Lung (tissue), 12 donors: ENCODE results near the gene ADM. TPM values are rescaled to one million over a fixed set of nuclear protein-coding genes. Genes with fewer than 3 reads are reported as not detected.

Experiments
- ATAC-seq: fragments of 200-7000 bp; cut with Tn5 transposase; one replicate; pipeline ENCODE4 v1.9.1; 2020; ENCODE audit warnings: moderate number of reproducible peaks; ENCODE audit not compliant: insufficient read depth, low FRiP score
- DNase-seq, 3 donors: peaks; one replicate each; pipeline ENCODE4 v3.0.0-alpha.2; 2013 to 2017
- H3K27ac ChIP-seq, 2 donors: one replicate each; pipeline ENCODE4 v1.5.1; 2013; ENCODE audit warnings: mild to moderate bottlenecking in 2 of 2, moderate library complexity in 2 of 2, control low read depth in 1 of 2, inconsistent platforms in 1 of 2, low read depth in 1 of 2, low read length in 1 of 2
- H3K27me3 ChIP-seq, 3 donors: one replicate each; pipeline ENCODE4 v1.5.1; 2013; ENCODE audit warnings: low read length in 2 of 3; ENCODE audit not compliant: control insufficient read depth in 3 of 3, insufficient read depth in 3 of 3
- H3K36me3 ChIP-seq, 4 donors: one replicate each; pipeline ENCODE4 v1.5.1; 2013; ENCODE audit warnings: low read length in 4 of 4, mild to moderate bottlenecking in 1 of 4, moderate library complexity in 1 of 4; ENCODE audit not compliant: control insufficient read depth in 4 of 4, insufficient read depth in 4 of 4
- H3K4me1 ChIP-seq, 5 donors: one replicate each; pipeline ENCODE4 v1.5.1; 2013; ENCODE audit warnings: low read length in 5 of 5, mild to moderate bottlenecking in 2 of 5, moderate library complexity in 1 of 5; ENCODE audit not compliant: control insufficient read depth in 5 of 5, insufficient read depth in 5 of 5
- H3K4me3 ChIP-seq: one replicate; pipeline ENCODE4 v1.5.1; 2013; ENCODE audit warnings: mild to moderate bottlenecking, control low read depth, moderate library complexity
- H3K9ac ChIP-seq, 2 donors: one replicate each; pipeline ENCODE4 v1.5.1; 2013; ENCODE audit warnings: low read length in 2 of 2, control low read depth in 1 of 2; ENCODE audit not compliant: insufficient read depth in 1 of 2
- H3K9me3 ChIP-seq, 4 donors: one replicate each; pipeline ENCODE4 v1.5.1; 2013; ENCODE audit warnings: low read length in 3 of 4, mild to moderate bottlenecking in 1 of 4, moderate library complexity in 1 of 4; ENCODE audit not compliant: control insufficient read depth in 4 of 4, insufficient read depth in 3 of 4
- WGBS, 2 donors: extraction: QIAGEN DNeasy Blood & Tissue Kit; methylation state at CpG; one replicate each; pipeline ENCODE4 v1.1.7; 2013; 5-methylcytosine and 5-hydroxymethylcytosine counted together
- polyA plus RNA-seq, 2 donors: library from polyadenylated mRNA; stranded (reverse); fragments of 200-250 nt; gene quantifications; one replicate each; pipeline ENCODE4 v1.2.1, GENCODE V29; 2013
- total RNA-seq, 2 donors: library from RNA; depleted of rRNA in 1 of 2; stranded (reverse); fragments of >200 nt in 1 of 2; gene quantifications; one replicate each; pipeline ENCODE4 v1.2.1, GENCODE V29; 2014 to 2021
- TF ChIP-seq, protein P1 (sequence below): IDR thresholded peaks from 2 replicates; pipeline ENCODE4 v1.5.1; 2012; ENCODE audit warnings: mild to moderate bottlenecking; ENCODE audit errors: control extremely low read depth, extremely low read depth
- donor health status: control.
- donor health status: control.
- donor health status: Bipolar disorder and iron deficiency.
- donor health status: healthy.
- donor health status: DM: yes; HTN: yes; CAD: no.

The ADM gene
- total and polyA plus RNA-seq, 4 donors = 16.2 to 349 (median 44.7) TPM

GRCh38 chr11:10318527-10318802 is 13.6 kb downstream of the ADM start:
- no peak for ATAC-seq
- 59 to 76% methylated on average over 3 of the region's 3 CpGs for WGBS, 2 donors
- TF ChIP-seq, protein P1, sequence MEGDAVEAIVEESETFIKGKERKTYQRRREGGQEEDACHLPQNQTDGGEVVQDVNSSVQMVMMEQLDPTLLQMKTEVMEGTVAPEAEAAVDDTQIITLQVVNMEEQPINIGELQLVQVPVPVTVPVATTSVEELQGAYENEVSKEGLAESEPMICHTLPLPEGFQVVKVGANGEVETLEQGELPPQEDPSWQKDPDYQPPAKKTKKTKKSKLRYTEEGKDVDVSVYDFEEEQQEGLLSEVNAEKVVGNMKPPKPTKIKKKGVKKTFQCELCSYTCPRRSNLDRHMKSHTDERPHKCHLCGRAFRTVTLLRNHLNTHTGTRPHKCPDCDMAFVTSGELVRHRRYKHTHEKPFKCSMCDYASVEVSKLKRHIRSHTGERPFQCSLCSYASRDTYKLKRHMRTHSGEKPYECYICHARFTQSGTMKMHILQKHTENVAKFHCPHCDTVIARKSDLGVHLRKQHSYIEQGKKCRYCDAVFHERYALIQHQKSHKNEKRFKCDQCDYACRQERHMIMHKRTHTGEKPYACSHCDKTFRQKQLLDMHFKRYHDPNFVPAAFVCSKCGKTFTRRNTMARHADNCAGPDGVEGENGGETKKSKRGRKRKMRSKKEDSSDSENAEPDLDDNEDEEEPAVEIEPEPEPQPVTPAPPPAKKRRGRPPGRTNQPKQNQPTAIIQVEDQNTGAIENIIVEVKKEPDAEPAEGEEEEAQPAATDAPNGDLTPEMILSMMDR = no peak

GRCh38 chr11:10319702-10320558 is 15.1 kb downstream of the ADM start:
- ATAC-seq = no peak
- 73 to 75% methylated on average over 6 of the region's 6 CpGs for WGBS, 2 donors

More at GRCh38 chr11:10318527-10318802, 13.6 kb downstream of the ADM start:
- Histone ChIP-seq H3K4me1 (peaks cover 1 to 28% (median 4%) of the 10 kb centered on the region in 5 donors), H3K9me3 (no peaks in the 10 kb centered on the region), H3K9ac (no peak overlapping the region), H3K36me3 (no peaks in the 10 kb centered on the region), H3K4me3 (no peak overlapping the region), H3K27ac (no peak overlapping the region), H3K27me3 (no peaks in the 10 kb centered on the region)
- DNase-seq = no peak

DNA sequence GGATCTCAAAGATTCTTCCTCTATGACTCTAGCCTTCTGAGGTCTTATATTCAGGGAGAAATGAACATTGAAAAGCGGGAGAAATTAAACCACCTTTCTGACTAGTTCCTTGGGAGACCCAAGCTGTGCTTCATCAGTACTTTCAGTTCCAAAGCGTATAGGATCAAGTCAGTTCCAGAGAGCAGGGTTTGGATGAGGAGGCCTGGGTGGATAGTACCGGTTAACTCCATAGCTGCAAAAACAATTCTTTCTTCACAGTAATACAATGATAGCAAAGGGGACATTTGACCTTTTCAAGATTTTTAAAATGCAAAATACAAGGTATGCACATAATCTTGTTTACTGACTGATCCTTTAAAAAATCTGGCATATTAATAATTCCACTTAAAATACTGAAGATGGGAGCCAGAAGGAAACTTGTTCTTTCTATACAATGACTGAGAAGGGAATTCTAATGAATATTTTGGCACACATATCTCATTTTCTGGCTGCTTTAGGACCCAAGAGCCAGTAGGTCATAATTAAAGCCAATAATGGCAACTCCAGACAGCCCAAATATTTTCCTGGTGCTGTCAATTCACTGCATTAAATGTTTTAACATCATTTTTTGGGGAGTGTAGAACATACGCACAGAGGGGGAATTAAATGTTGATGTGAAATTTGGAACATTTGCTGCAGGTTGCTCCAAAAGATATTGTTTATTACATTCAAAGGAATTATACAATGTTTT is 16.0 kb downstream of the ADM start:
- no peak overlapping the region for H3K27ac ChIP-seq
- no peak overlapping the region for H3K4me3 ChIP-seq
- H3K27me3 ChIP-seq = no peaks in the 10 kb centered on the region
- ATAC-seq (no peak), DNase-seq (no peak)
- H3K9me3 ChIP-seq = no peaks in the 10 kb centered on the region
- peaks cover 1 to 43% (median 4%) of the 10 kb centered on the region in 5 donors for H3K4me1 ChIP-seq
- TF ChIP-seq, protein P1 = no peak
- no peak overlapping the region for H3K9ac ChIP-seq
- no peaks in the 10 kb centered on the region for H3K36me3 ChIP-seq
- WGBS, 2 donors = 93 to 96% methylated on average over 4 of the region's 4 CpGs

More at GRCh38 chr11:10319702-10320558, 15.1 kb downstream of the ADM start:
- Histone ChIP-seq H3K4me3 (no peak overlapping the region), H3K9me3 (no peaks in the 10 kb centered on the region), H3K4me1 (peaks cover 1 to 40% (median 4%) of the 10 kb centered on the region in 5 donors), H3K36me3 (no peaks in the 10 kb centered on the region), H3K9ac (no peak overlapping the region), H3K27me3 (no peaks in the 10 kb centered on the region), H3K27ac (no peak overlapping the region)
- DNase-seq = no peak
- TF ChIP-seq, protein P1 = no peak
